Skin epidermis (tissue), 12 donors: ENCODE results near the gene ADCYAP1.

ENCODE experiments used
- H3K27ac ChIP-seq, 21 experiments: fragments of 200-600 bp; sonication (generic) in 11 of 21; one replicate each; pipeline ENCODE4 v1.5.0; 2020; ENCODE audit warnings: mild to moderate bottlenecking in 3 of 21, inconsistent platforms in 2 of 21, moderate library complexity in 2 of 21
- H3K4me3 ChIP-seq, 7 experiments: fragments of 200-600 bp; sonication (generic) in 2 of 7; one replicate each; pipeline ENCODE4 v1.5.0; 2020; ENCODE audit warnings: inconsistent platforms in 2 of 7, mild to moderate bottlenecking in 2 of 7, moderate library complexity in 1 of 7

Gene ADCYAP1

DNA sequence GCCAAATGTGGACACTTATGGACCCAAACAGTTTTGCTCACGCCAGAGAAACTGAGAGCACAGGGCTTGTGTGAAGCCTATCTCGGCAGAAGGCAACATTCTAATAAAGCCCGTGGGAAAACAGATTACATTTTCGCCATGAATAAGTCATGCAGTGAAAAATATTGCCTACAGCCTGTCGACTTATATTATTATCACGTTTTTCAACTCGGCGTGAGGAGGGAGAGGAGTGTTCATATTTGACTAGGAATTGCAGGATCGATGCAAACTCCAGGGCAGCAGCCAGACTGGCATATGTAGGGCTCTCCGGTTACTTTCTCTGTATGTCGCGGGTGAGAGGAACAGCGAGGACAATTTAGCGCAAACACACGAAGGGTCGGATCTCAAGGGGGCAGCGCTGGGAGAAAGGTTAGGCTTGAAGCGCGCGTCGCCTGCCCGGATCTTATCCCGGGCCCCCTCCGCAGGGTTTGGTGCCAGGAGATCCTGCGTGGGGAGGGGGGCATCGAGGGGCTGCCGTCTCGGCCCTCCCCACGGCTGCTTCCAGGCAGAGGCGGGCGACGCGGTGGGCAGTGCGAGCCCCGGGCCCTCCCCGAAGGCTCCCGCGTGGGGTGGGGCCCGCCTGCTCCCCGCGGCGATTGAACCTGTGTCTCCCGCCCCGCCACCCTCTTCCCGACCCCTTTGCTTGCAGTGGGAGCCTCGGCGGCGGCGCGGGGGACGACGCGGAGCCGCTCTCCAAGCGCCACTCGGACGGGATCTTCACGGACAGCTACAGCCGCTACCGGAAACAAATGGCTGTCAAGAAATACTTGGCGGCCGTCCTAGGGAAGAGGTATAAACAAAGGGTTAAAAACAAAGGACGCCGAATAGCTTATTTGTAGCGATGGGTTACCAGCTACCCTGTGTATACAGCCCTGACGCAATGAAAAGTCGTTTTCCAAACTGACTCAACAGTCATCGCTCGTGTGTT lies 4.4 kb downstream of the ADCYAP1 start:
- no peak overlapping the region for H3K27ac ChIP-seq
- peak overlapping the region in 5 of 7 experiments; percentile 5 to 34 (median 20) for H3K4me3 ChIP-seq

DNA sequence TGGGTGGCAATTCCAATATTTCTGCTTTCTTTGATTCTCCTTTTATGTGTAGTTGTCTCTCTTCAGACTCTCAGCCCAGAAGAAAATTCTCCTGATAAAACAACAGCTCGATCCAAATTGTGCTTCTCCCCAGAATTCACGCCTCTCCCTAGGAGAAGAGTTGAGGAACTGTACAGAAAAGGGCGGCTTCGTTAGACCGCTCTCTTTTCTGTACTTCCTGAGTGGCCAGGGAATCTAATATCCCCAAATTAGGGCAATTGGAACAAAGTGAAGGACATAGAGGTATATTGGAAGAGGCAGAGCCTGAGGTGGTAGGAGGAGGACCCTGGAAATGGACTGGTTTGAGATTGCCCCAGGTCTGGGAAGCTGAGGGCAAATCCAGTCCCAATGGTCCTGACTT lies 5.6 kb downstream of the ADCYAP1 start:
- H3K27ac ChIP-seq, result no peak overlapping the region

DNA sequence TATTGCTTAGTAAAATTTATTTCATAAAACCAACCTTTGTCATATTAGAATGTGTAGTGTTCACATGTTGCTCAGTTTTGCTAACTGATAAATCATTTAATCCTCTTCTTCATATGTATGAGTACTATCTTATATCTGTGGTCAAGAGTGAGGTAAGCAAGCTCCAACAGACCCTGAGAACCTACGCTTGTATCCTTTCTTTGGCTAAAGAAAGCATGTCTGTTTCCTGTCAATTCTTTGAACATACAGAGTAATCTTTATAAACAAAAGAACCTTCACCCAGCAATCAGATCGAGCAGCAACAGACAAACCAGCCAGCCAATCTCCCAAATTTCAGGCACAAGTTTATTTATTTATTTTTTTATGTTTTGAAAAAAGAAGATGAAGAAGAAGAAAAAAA lies 6.4 kb downstream of the ADCYAP1 start:
- Histone ChIP-seq H3K27ac (no peak overlapping the region), H3K4me3 (no peak overlapping the region)

More for the DNA sequence above, 5.6 kb downstream of the ADCYAP1 start:
- H3K4me3 ChIP-seq, result no peak overlapping the region

DNA sequence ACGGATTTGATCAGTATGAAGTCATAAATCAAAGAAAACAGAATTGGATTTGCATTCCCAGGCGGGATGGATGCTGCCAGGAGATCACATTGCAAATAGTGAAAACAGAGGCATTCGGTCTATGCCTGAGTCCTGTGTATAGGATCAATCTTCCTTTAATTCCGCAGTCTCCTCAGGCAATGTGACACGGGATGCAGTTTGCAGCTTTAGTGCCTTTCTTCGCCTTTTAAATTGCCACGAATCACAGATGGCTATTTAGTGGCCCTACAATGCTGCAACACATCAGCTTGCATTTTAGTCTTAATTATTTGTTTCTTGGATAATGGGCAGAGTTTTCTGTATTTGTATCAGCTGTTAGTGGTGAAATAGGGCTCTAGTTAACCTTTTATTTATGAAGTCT lies 6.8 kb downstream of the ADCYAP1 start:
- no peak overlapping the region for H3K4me3 ChIP-seq
- H3K27ac ChIP-seq, result no peak overlapping the region

DNA sequence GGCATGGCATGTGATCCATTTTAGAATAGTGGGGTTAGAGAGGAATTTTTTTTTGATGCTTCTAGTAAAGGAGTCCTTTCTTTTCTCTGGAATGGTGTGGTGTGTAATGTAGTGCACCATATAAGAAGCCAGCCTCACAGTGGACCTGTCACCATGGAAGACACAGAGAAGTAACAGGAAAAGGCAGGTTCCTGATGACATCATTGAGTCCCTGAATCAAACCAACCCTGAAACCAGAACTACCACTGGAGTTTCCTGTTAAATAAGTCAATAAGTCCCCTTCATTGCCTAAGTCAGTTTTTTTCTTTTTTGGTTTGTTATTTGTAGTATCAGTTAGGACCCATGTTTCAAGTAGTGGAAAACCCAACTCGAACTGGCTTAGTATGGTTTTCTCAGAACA lies 11.9 kb downstream of the ADCYAP1 start:
- H3K27ac ChIP-seq, result no peak overlapping the region
- H3K4me3 ChIP-seq, result no peak overlapping the region

DNA sequence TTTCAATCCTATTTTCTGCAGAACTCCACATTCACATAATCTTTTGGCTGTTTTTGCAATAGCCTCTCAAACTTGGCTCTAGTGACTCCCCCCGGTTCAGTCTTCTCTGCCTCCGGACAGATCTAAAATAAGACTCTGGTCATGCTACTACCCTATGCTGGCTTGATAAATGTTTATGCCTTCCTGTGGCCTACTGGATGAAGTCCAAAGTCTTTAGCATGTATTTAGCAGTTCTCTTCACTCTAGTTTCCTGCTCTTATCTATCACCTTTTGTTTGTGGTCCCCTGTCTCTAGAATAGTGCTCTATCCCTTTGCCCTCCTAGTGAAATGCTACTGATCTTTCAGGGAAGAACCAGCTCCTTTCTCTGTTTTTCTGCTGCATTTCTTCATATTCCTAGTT lies 14.4 kb downstream of the ADCYAP1 start:
- Histone ChIP-seq H3K4me3 (no peak overlapping the region), H3K27ac (no peak overlapping the region)

DNA sequence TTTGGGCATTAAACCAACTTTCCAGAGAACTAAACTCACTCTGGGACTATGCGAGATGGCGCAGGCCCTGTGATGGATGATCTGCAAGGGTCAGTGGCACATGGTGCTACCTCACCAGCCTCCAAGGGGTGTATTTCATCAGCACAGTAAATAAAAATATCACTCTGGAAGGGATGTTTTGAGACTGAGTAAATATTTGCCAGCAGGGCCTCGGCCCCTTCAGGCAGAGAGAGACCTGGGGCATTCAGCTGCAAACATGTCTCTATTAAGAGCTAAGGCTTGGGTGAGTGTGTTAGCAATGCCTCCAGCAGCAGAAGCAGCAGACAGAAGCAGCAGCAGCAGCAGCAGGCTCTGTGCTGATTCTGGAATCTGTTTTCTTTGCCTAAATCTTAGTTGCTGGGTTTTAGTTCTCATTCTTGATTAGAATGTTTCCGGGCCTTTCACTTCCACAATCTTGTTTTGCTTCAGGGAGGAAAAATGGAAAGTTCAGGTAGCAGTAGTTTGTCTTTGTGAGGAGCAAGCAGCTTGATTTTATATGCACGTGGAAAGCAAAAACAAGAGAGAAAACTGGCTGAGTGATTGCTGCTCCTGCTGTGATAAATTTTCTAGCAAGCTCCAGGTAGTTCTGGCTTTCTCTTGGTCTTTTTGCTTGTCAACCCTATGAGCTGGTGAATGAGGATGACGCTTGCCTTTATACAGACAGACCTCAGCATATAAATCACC lies 18.6 kb downstream of the ADCYAP1 start:
- no peak overlapping the region for H3K4me3 ChIP-seq
- H3K27ac ChIP-seq, result no peak overlapping the region

DNA sequence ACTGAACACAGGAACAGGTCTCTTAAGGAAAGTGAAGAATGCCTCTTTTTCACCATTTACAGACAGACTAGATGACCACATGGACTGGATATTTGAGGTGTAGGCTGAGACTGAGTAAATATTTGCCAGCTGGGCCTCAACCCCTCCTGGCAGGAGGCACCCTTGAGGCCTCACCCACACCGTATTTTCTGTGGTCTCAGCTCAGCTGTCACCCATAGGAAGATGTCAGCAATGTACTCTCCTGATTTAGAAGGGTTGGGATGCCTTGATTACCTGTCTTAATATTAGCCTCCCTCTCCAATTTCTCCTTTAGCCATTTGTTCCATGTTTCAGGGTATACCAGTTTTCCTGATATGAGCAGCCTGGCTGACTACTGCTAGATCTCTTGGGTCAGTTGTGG lies 20.3 kb downstream of the ADCYAP1 start:
- Histone ChIP-seq H3K27ac (peak overlapping the region in 1 of 21 experiments; percentile 13), H3K4me3 (no peak overlapping the region)

DNA sequence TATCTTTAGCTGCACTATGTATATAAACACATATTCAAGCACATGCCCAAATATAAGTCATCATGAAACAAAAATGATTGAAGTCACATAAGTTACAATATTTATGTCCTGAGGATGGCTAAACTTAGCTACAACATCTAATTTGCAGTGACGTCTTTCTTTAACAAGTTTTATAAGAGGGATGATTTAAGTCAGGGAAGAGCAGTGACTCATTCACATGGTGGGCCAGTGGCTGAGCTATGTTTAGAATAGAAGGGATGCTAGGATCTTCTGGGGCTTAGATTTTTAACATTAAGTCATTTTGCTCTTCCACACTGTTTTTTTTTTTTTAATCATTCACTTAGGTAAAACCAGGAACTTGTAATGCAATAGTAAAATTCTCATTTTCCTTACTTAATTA lies 22.3 kb downstream of the ADCYAP1 start:
- no peak overlapping the region for H3K27ac ChIP-seq
- no peak overlapping the region for H3K4me3 ChIP-seq

DNA sequence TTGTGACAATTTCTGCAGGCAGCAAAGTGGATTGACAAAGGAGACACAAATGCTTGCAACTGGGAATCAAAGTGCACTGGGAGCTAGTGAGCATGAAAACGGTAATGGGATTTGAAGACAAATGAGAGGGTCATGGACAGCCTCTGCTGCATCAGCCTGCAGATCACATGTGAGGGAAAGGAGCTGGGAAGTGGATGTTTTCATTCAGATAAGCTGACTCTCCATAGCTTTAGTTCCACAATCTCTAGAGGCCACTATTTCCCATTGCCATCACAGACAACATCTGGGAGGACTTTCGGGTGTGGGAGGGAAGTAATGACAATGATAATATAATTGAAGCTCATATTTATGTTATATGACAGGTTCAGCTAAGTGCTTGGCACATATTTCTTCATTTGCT lies 28.4 kb downstream of the ADCYAP1 start:
- H3K4me3 ChIP-seq, result no peak overlapping the region
- H3K27ac ChIP-seq, result no peak overlapping the region

DNA sequence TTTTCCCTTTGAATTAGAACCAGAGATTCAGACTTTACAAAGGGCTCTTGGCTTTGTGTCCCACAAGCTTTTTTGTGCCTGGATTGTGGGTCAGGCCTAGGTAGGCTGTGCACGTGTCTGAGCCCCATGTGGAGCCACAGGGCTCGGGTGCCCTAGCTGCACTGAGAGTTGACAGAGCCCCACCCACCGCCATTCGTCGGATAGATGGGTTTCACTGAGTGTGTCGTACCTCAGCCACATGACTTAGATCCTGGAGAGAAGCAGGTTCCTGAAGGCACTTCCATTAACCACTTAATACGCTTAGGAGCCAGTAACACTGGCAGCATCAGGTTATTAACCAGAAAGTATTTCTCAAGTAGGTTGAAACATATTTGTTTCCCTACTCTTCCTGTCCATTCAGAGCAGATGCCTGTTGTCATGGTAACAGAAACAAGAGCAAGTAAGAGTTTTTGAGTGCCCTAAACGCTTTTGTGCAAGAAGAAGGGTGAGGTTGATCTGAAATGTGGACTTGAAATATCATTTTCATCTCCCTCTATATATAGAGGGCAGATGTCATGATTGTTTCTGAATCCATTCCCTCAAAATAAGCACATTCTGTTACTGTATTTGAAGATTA lies 30.0 kb downstream of the ADCYAP1 start:
- Histone ChIP-seq H3K27ac (no peak overlapping the region), H3K4me3 (no peak overlapping the region)

DNA sequence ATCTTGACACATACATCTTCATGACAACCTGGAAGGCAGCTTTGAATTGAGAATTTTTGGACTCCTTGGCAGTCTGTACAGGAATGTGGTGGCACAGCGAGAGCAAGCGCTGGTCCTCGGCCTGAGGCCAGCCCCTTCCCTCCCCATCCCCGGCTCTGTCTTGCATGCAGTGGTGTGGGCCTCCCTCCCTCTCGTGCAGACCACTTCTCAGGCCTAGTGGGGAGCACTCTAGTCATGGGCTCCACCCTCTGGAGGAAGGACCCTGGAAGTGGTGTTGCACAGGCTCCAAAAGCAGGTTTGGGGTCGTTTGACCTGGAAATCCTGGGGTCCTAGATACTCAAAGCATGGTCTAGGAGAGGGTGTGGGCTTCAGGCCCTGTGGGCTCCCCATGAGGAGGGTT lies 32.3 kb downstream of the ADCYAP1 start:
- Histone ChIP-seq H3K27ac (no peak overlapping the region), H3K4me3 (no peak overlapping the region)

DNA sequence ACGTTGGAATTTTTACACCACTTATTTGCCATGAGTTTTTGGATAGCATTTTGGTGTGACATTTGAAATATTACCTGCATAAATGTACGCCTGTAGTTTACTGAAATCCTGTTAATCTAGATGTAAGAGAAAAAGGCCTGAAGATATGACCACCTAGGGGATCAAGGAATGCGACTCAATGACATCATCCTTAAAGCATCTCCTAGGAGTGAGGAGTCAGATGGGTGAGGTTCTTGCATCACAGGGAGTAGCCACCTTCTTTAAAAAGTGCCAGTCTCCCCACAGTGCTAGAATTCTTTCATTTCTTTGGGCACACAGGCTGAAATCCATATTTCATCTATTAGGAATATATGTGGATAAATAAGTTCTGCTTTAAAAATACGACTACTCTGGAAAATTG lies 34.5 kb downstream of the ADCYAP1 start:
- no peak overlapping the region for H3K27ac ChIP-seq

DNA sequence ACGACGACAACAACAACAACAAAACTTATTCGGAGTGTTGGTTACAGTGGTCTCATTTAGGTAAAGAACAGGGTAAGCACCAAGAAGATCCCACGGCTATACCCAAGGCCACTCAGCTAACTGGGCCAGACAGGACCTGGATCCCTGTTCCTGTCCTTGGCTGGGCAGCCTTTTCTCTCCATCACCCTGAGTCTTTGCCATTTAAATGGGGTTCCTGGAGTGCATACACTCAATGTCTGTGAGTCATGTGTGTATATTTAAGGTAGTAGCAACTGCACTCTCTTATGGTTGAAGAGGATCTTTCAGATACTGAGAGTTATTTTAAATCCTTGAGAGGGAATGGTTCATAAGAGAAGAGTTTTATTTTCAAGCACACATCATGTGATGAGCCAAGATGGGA lies 35.3 kb downstream of the ADCYAP1 start:
- Histone ChIP-seq H3K4me3 (no peak overlapping the region), H3K27ac (no peak overlapping the region)

More for the DNA sequence above, 34.5 kb downstream of the ADCYAP1 start:
- H3K4me3 ChIP-seq, result no peak overlapping the region

DNA sequence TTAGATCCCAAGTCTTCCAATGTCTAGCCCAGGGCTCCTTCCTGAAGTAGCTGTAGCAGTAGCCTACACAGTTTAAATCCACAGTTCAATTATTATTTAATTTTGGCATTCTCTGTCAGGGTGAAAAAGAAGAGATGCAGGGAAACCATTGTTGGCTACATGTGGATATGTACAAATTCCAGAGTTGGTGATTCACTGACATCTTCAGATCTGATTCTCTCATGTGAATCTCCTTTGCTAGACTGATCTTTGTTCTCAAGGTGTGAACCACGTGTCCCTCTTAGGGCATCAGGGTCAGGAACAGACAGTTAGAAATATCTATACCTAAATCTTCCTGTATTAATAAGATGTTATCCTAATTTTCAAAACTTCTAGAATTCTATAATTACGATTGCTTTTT lies 36.7 kb downstream of the ADCYAP1 start:
- no peak overlapping the region for H3K27ac ChIP-seq
- H3K4me3 ChIP-seq, result no peak overlapping the region

DNA sequence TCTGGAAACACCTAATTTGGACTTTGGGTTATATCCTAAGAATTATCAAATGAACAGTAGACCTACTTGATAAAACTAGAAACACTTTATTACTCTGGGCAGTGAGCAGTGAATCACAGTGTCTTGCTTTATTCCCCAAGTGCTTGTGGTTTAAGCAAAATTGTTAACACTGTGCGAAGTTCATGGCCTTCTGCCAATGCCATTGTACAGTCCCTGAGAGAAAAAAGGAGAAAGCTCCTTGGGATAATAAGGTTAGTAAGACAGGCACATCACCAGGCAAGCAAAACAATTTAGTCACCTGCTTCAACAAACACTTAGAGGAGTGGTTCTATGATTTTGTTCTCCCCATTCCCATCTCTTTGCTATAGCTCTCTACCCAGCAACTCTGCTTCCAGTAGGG lies 39.8 kb downstream of the ADCYAP1 start:
- Histone ChIP-seq H3K4me3 (no peak overlapping the region), H3K27ac (no peak overlapping the region)

DNA sequence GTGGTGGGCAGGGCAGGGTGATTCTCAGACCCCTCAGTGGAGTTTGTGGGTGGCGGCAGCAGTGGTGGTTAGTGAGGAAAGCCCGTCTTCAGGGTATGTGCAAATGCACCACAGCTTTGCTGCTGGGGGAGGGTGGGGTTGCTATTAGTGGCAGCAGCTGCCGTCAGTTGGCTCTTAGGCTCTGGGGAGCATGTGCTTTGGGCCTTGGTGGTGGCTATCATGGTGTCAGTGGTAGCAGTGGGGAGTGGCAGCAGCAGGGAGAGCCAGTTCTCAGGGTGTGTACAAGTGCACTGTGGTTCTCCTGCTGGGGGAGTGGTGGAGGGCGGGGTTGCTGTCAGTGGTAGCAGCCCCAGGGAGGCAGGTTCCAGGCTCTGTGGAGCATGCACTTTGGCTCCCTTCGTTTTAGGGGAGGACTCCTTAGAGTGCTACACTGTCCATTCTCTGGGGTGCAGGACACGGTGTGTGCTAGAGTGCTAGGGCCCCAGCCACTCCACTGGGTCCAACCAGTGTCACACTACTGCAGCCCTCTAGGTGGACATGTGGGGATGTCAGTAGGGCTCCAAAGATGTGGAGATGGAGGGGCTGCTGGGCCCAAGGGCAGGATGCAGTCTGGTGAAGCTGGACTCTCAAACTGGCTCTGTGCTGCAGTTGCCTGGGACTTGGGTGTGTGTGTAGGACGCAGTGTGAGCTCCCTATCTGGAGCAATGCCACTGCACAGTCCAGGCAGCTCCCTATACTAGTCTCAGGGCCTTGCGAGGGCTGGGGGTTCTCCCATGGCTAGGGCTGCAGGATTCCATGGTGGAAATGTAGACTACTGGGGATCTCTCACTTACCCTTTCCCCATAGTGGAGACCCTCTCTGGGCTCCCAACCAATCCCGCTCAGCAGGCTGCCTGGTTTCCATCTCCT lies 45.3 kb downstream of the ADCYAP1 start:
- no peak overlapping the region for H3K27ac ChIP-seq

DNA sequence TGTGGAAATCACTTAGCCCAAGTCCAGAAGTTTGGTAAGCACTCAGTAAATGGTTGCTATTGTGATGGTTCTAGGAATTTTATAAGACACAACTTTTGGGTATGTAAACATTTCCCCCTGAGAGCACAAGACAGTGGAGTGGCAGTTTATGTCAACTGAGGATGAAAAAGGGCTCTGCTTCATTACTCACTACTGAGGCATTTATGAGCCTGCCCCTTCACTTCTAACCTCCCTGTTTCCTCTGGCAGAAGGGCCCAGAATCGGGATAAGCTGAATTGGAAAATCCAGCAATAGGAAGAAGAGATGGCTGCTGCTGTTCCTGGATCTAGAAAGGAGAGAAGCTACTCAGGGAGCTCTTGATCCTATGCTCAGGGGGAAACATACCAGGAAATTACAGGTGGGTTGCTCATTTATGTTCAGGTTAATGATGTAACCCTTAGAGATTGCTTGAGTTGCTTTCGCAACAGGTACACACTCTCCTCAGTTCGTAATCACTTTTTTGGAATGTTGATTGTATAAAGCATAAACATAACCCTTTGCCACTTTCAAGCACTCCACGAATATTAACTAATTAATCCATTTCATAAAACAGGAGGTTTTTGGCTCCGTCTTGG lies 46.3 kb downstream of the ADCYAP1 start:
- Histone ChIP-seq H3K27ac (no peak overlapping the region), H3K4me3 (no peak overlapping the region)

More for the DNA sequence above, 45.3 kb downstream of the ADCYAP1 start:
- no peak overlapping the region for H3K4me3 ChIP-seq

DNA sequence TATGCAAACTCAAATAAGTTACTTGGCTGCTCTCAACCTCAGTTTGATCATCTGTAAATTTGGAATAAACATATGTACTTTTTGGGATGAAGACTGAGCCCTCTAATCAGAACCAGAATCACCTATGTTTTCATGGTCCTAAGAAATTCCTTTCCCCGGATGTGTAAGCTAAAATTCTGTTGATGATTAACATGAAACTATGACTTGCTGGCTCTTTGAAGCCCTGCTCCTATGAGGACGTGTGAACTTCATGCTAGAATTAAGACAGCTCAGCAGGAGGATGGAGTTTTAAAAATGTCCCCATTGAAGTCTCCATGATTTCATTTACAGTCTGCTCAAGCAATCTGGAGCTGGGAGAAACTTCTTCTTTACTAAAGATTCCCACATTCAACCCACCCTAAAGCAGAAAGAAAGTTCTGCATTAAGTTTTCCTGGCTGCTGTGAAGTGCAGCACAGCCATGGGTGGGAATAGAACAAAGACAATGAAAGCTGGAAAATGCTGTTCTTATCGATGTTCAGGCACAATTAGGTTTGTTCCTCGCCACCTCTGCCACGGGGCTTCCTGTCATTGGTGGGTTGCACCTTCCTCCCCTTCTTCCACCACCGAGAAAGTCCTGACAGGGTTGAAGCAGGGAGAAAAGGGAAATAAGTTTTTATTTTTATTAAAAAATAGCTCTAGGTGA lies 50.9 kb downstream of the ADCYAP1 start:
- Histone ChIP-seq H3K27ac (no peak overlapping the region), H3K4me3 (no peak overlapping the region)
